ENCODE data around the gene UNG. TPM values are rescaled to one million over a fixed set of nuclear protein-coding genes. Genes with fewer than 3 reads are reported as not detected.
A peak's percentile ranks its signal among the peaks of the same experiment; 100 is the strongest.
"Not testable (repeated sequence)": the region's sequence is repeated elsewhere in the genome, so short reads cannot be mapped to it uniquely, and the experiment has no call there.

UNG gene
- total RNA-seq: 81.5 and 84.1 TPM in 2 replicates
- long read RNA-seq, transcript UNG-201 (7 exons, 2,071 nt): minor isoform, 16 of 446 reads
- long read RNA-seq, transcript UNG-203 (5 exons, 2,016 nt): minor isoform, 5 of 446 reads
- long read RNA-seq, transcript UNG-202 (6 exons, 2,130 nt): major isoform, 415 of 446 reads
- long read RNA-seq, partial matches to known transcripts: 6 of 446 reads
- long read RNA-seq, other reads (novel, unspliced or antisense): 4 of 446 reads

- no peak for TF ChIP-seq CTCF (IDR thresholded peaks at IDR 0.05; ENCODE audit: unreplicated experiment)
- Mint-ChIP-seq H3K36me3 (ENCODE audit: insufficient read depth) (peaks cover 15% of the 10 kb centered on the region), H3K27ac (peak within 1 kb of the TSS; percentile 96), H3K9me3 (ENCODE audit: low read depth) (no peaks in the 10 kb centered on the region), H3K27me3 (no peaks in the 10 kb centered on the region), H3K4me3 (ENCODE audit: low read depth) (peak within 1 kb of the TSS; percentile 93), H3K4me1 (ENCODE audit: low read depth) (peaks cover 16% of the 10 kb centered on the region)
- peak; percentile 97 for DNase-seq (ENCODE audit: low spot score, unreplicated experiment)
Observed at GRCh38 chr12:109097435-109098182, at the start of gene UNG. Gene UNG, plus strand, starts transcription at chr12:109097597. Its CDS starts 83 bp downstream, at chr12:109097680.

- not testable (repeated sequence) for H3K9me3 Mint-ChIP-seq (ENCODE audit: low read depth); H3K36me3 Mint-ChIP-seq (ENCODE audit: insufficient read depth); DNase-seq (ENCODE audit: low spot score, unreplicated experiment); H3K4me3 Mint-ChIP-seq (ENCODE audit: low read depth); H3K27ac Mint-ChIP-seq
- Mint-ChIP-seq H3K27me3 (peaks cover 11% of the 10 kb centered on the region), H3K4me1 (ENCODE audit: low read depth) (peaks cover 12% of the 10 kb centered on the region)
Observed at GRCh38 chr12:109048706-109049105, 48.7 kb upstream of the UNG start.

- not testable (repeated sequence) for H3K4me3 Mint-ChIP-seq (ENCODE audit: low read depth); DNase-seq (ENCODE audit: low spot score, unreplicated experiment); H3K27ac Mint-ChIP-seq; H3K36me3 Mint-ChIP-seq (ENCODE audit: insufficient read depth); H3K27me3 Mint-ChIP-seq; H3K9me3 Mint-ChIP-seq (ENCODE audit: low read depth)
- H3K4me1 Mint-ChIP-seq (ENCODE audit: low read depth): peaks cover 14% of the 10 kb centered on the region
Observed at GRCh38 chr12:109049794-109050193, 47.6 kb upstream of the UNG start.

GRCh38 chr12:109052097-109052413 is 45.3 kb upstream of the UNG start:
- H3K36me3 Mint-ChIP-seq (ENCODE audit: insufficient read depth): peaks cover 4% of the 10 kb centered on the region
- H3K4me1 Mint-ChIP-seq (ENCODE audit: low read depth): peaks cover 14% of the 10 kb centered on the region
- peaks cover 3% of the 10 kb centered on the region for H3K27me3 Mint-ChIP-seq
- no peaks in the 10 kb centered on the region for H3K9me3 Mint-ChIP-seq (ENCODE audit: low read depth)
- TF ChIP-seq CTCF (IDR thresholded peaks at IDR 0.05; ENCODE audit: unreplicated experiment): no peak
- peak overlapping the region; percentile 96 for H3K4me3 Mint-ChIP-seq (ENCODE audit: low read depth)
- H3K27ac Mint-ChIP-seq: peak overlapping the region; percentile 96
- DNase-seq (ENCODE audit: low spot score, unreplicated experiment): no peak

GRCh38 chr12:109052414-109053323 is 44.7 kb upstream of the UNG start, which contains the start of gene USP30:
Gene USP30, plus strand, starts transcription at chr12:109052576. Its CDS starts 103 bp downstream, at chr12:109052679.
- H3K9me3 Mint-ChIP-seq (ENCODE audit: low read depth): no peaks in the 10 kb centered on the region
- no peak for TF ChIP-seq CTCF (IDR thresholded peaks at IDR 0.05; ENCODE audit: unreplicated experiment)
- peak within 1 kb of the TSS; percentile 96 for H3K27ac Mint-ChIP-seq
- peak within 1 kb of the TSS; percentile 96 for H3K4me3 Mint-ChIP-seq (ENCODE audit: low read depth)
- H3K4me1 Mint-ChIP-seq (ENCODE audit: low read depth): peaks cover 12% of the 10 kb centered on the region
- peaks cover 3% of the 10 kb centered on the region for H3K27me3 Mint-ChIP-seq
- DNase-seq (ENCODE audit: low spot score, unreplicated experiment): peak; percentile 83
- peaks cover 4% of the 10 kb centered on the region for H3K36me3 Mint-ChIP-seq (ENCODE audit: insufficient read depth)
